Lower lobe of right lung (tissue), 2 donors: ENCODE data around the gene AXDND1. TPM values are rescaled to one million over a fixed set of nuclear protein-coding genes. Genes with fewer than 3 reads are reported as not detected.

Source experiments
- ATAC-seq, 2 donors: fragments of 200-7000 bp; cut with Tn5 transposase; one replicate each; pipeline ENCODE4 v1.9.1; 2020 to 2022; ENCODE audit warnings: mild to moderate bottlenecking in 2 of 2, moderate library complexity in 2 of 2
- DNase-seq: peaks from one replicate; pipeline ENCODE4 v3.0.0-alpha.2; 2020
- H3K27ac ChIP-seq: fragments of 200-600 bp; one replicate; pipeline ENCODE4 v1.8.0; 2022
- H3K27me3 ChIP-seq: fragments of 200-600 bp; one replicate; pipeline ENCODE4 v1.8.0; 2022; ENCODE audit warnings: low read depth
- H3K36me3 ChIP-seq: fragments of 200-600 bp; one replicate; pipeline ENCODE4 v1.8.0; 2022; ENCODE audit warnings: mild to moderate bottlenecking
- H3K4me1 ChIP-seq: fragments of 200-600 bp; one replicate; pipeline ENCODE4 v1.8.0; 2022
- H3K4me3 ChIP-seq: fragments of 200-600 bp; one replicate; pipeline ENCODE4 v1.8.0; 2022; ENCODE audit warnings: mild to moderate bottlenecking
- H3K9me3 ChIP-seq: fragments of 200-600 bp; one replicate; pipeline ENCODE4 v1.8.0; 2022
- CTCF ChIP-seq: fragments of 200-600 bp; IDR thresholded peaks from one replicate; pipeline ENCODE4 v1.8.0; 2022; ENCODE audit warnings: antibody characterized with exemption, mild to moderate bottlenecking
- intact Hi-C: fragments of 100-400 bp; cut with DNase I; formaldehyde crosslinking; loops from one replicate; pipeline ENCODE4 v1.11.0; 2022
- total RNA-seq: library from RNA; stranded (reverse); fragmentation: NEBNext Ultra II Directional; extraction: Animal tissue kit (Norgen Biotek cat#: 25700); gene quantifications from one replicate; pipeline ENCODE4 v1.2.1, GENCODE V29; 2021
- donor health status: DM: no; HTN: yes; CAD: no; lungs with severe emphysema.

AXDND1 gene
- total RNA-seq, 1 donor from 2014 or later: 0.59 TPM

GRCh38 chr1:179599623-179600249 lies 234.0 kb downstream of the AXDND1 start:
- intact Hi-C loops: no loop called here
- peak; percentile 24 for TF ChIP-seq CTCF
- DNase-seq (no peak), ATAC-seq (no peak)
- Histone ChIP-seq H3K4me3 (no peak overlapping the region), H3K4me1 (no peaks in the 10 kb centered on the region), H3K36me3 (no peaks in the 10 kb centered on the region), H3K27me3 (no peaks in the 10 kb centered on the region), H3K27ac (no peak overlapping the region), H3K9me3 (no peaks in the 10 kb centered on the region)

- H3K9me3 ChIP-seq: no peaks in the 10 kb centered on the region
- no peak for ATAC-seq
- no peaks in the 10 kb centered on the region for H3K4me1 ChIP-seq
- no peak for DNase-seq
- TF ChIP-seq CTCF: no peak
- intact Hi-C loops: no loop called here
- H3K27me3 ChIP-seq: no peaks in the 10 kb centered on the region
- no peak overlapping the region for H3K27ac ChIP-seq
- H3K36me3 ChIP-seq: no peaks in the 10 kb centered on the region
- no peak overlapping the region for H3K4me3 ChIP-seq
These were observed 235.3 kb downstream of the AXDND1 start for GRCh38 chr1:179601093-179601492.

Other genes with a start within 250 kb of the AXDND1 start
- 27.0 TPM for gene ABL2, start 136.3 kb upstream of the AXDND1 start, total RNA-seq
- gene SOAT1, start 72.2 kb upstream of the AXDND1 start, total RNA-seq: 104 TPM
- not detected for gene NPHS2, start 210.0 kb downstream of the AXDND1 start, total RNA-seq
- gene TDRD5, start 225.9 kb downstream of the AXDND1 start, total RNA-seq: 0.15 TPM